GM19025 (cell line): ENCODE results near the gene LCE3E.

Experiments used
- ATAC-seq: cut with Tn5 transposase; IDR thresholded peaks from one replicate; pipeline ENCODE4 v1.9.1; 2021; ENCODE audit warnings: mild to moderate bottlenecking, low read depth, moderate library complexity; ENCODE audit not compliant: unreplicated experiment

The LCE3E gene

GRCh38 chr1:152517237-152517811 lies 49.3 kb downstream of the LCE3E start:
- no peak for ATAC-seq

DNA sequence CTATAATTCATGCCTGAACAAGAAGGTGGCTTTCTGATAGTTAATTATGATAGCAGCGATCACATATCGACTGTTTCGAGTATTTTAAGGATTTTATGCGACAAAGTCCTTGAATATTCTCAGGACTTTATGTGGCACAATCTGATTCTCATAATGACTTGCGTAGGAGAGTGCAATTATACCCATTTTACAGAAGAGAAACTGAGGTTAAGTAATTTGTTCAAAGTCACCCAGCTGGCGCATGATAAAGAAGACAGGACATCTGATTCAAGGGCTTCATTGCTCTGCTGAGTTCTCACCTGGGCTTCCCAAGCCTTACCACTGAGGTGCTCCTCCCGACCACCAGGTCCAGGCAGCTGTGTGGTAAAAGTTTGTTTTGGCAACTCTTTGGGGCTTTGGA lies 50.5 kb downstream of the LCE3E start:
- ATAC-seq: no peak
